H9 (cell line): Measurements from ENCODE around the gene GALNT2. TPM values are rescaled to one million over a fixed set of nuclear protein-coding genes. Genes with fewer than 3 reads are reported as not detected.

Experiments
- DNase-seq: peaks from one replicate; pipeline ENCODE4 v3.0.0-alpha.2; 2017
- H2AFZ ChIP-seq: one replicate; pipeline ENCODE4 v1.6.1; 2013; ENCODE audit warnings: mild to moderate bottlenecking, low read length, control low read depth, moderate library complexity
- H2AK5ac ChIP-seq: 2 replicates; pipeline ENCODE4 v1.6.1; 2013; ENCODE audit warnings: low read length, control low read depth, mixed read lengths; ENCODE audit not compliant: insufficient read length
- H2BK120ac ChIP-seq: one replicate; pipeline ENCODE4 v1.6.1; 2013; ENCODE audit warnings: low read depth, mild to moderate bottlenecking, low read length, control low read depth, inconsistent platforms; ENCODE audit not compliant: poor library complexity, severe bottlenecking
- H2BK12ac ChIP-seq: 2 replicates; pipeline ENCODE4 v1.6.1; 2013; ENCODE audit warnings: low read length, control low read depth, mixed read lengths, low read depth; ENCODE audit not compliant: insufficient read length
- H2BK15ac ChIP-seq: 2 replicates; pipeline ENCODE4 v1.6.1; 2013; ENCODE audit warnings: low read depth, low read length, control low read depth
- H2BK20ac ChIP-seq: one replicate; pipeline ENCODE4 v1.6.1; 2013; ENCODE audit warnings: low read depth, mild to moderate bottlenecking, low read length, control low read depth, inconsistent platforms; ENCODE audit not compliant: poor library complexity, severe bottlenecking
- H2BK5ac ChIP-seq: 2 replicates; pipeline ENCODE4 v1.6.1; 2013; ENCODE audit warnings: low read length, control low read depth, mixed read lengths; ENCODE audit not compliant: insufficient read length
- H3K14ac ChIP-seq: 2 replicates; pipeline ENCODE4 v1.6.1; 2013; ENCODE audit warnings: low read length, control low read depth; ENCODE audit not compliant: insufficient read depth
- H3K18ac ChIP-seq: 2 replicates; pipeline ENCODE4 v1.6.1; 2013; ENCODE audit warnings: low read depth, mild to moderate bottlenecking, mixed read lengths, low read length, control low read depth; ENCODE audit not compliant: insufficient read length
- H3K23ac ChIP-seq: 2 replicates; pipeline ENCODE4 v1.6.1; 2013; ENCODE audit warnings: low read length, control low read depth, mixed read lengths, low read depth; ENCODE audit not compliant: insufficient read length
- H3K23me2 ChIP-seq: 2 replicates; pipeline ENCODE4 v1.6.1; 2013; ENCODE audit warnings: low read depth, mild to moderate bottlenecking, mixed read lengths, low read length, control low read depth; ENCODE audit not compliant: insufficient read length, poor library complexity, severe bottlenecking
- H3K27ac ChIP-seq: 2 replicates; pipeline ENCODE4 v1.5.1; 2013; ENCODE audit warnings: low read length, control low read depth, mixed read lengths, low read depth; ENCODE audit not compliant: insufficient read length
- H3K27me3 ChIP-seq: 2 replicates; pipeline ENCODE4 v1.6.1; 2013; ENCODE audit warnings: low read length, control low read depth, inconsistent platforms; ENCODE audit not compliant: insufficient read depth
- H3K4ac ChIP-seq: 2 replicates; pipeline ENCODE4 v1.6.1; 2013; ENCODE audit warnings: low read depth, mild to moderate bottlenecking, control low read depth, inconsistent platforms, low read length, moderate library complexity
- H3K4me1 ChIP-seq: 2 replicates; pipeline ENCODE4 v1.6.1; 2013; ENCODE audit warnings: low read length, control low read depth, inconsistent platforms; ENCODE audit not compliant: insufficient read depth
- H3K4me2 ChIP-seq: 2 replicates; pipeline ENCODE4 v1.6.1; 2013; ENCODE audit warnings: low read length, control low read depth, mixed read lengths; ENCODE audit not compliant: insufficient read length, insufficient read depth
- H3K56ac ChIP-seq: 2 replicates; pipeline ENCODE4 v1.6.1; 2013; ENCODE audit warnings: low read depth, mild to moderate bottlenecking, mixed read lengths, low read length, control low read depth; ENCODE audit not compliant: insufficient read length
- H3K79me1 ChIP-seq: 2 replicates; pipeline ENCODE4 v1.6.1; 2013; ENCODE audit warnings: low read depth, mild to moderate bottlenecking, moderate library complexity, low read length, control low read depth, inconsistent platforms; ENCODE audit not compliant: insufficient read depth, poor library complexity, severe bottlenecking
- H3K79me2 ChIP-seq: 2 replicates; pipeline ENCODE4 v1.6.1; 2013; ENCODE audit warnings: low read length, control low read depth, inconsistent platforms; ENCODE audit not compliant: insufficient read depth
- H3K9ac ChIP-seq: 2 replicates; pipeline ENCODE4 v1.6.1; 2013; ENCODE audit warnings: low read length, control low read depth, mixed read lengths; ENCODE audit not compliant: insufficient read length; ENCODE audit errors: extremely low read depth
- H3K9me3 ChIP-seq: one replicate; pipeline ENCODE4 v1.6.1; 2013; ENCODE audit warnings: low read depth, low read length, inconsistent platforms; ENCODE audit not compliant: control insufficient read depth
- H3T11ph ChIP-seq: one replicate; pipeline ENCODE4 v1.6.1; 2013; ENCODE audit warnings: mild to moderate bottlenecking, low read length, control low read depth, inconsistent platforms
- H4K20me1 ChIP-seq: one replicate; pipeline ENCODE4 v1.6.1; 2013; ENCODE audit not compliant: control insufficient read depth, insufficient read length, insufficient read depth
- H4K5ac ChIP-seq: 2 replicates; pipeline ENCODE4 v1.6.1; 2013; ENCODE audit warnings: low read depth, mild to moderate bottlenecking, mixed read lengths, low read length, control low read depth; ENCODE audit not compliant: insufficient read length
- H4K8ac ChIP-seq: replicated peaks from 2 replicates; pipeline ENCODE4 v1.6.1; 2013; ENCODE audit warnings: low read length, control low read depth, mixed read lengths, low read depth; ENCODE audit not compliant: insufficient read length
- H4K91ac ChIP-seq: 2 replicates; pipeline ENCODE4 v1.6.1; 2013; ENCODE audit warnings: low read depth, mild to moderate bottlenecking, moderate library complexity, mixed read lengths, low read length, control low read depth; ENCODE audit not compliant: insufficient read length
- H3K27ac Mint-ChIP-seq, 3 experiments: 2 replicates in 2 of 3; 3 replicates in 1 of 3; pipeline ENCODE4 v1.8.0; 2020 to 2021; ENCODE audit warnings: mixed read lengths in 3 of 3, mild to moderate bottlenecking in 1 of 3, moderate library complexity in 1 of 3
- H3K27me3 Mint-ChIP-seq: 2 replicates; pipeline ENCODE4 v1.8.0; 2021; ENCODE audit warnings: low read depth, mild to moderate bottlenecking, moderate library complexity, mixed read lengths
- H3K36me3 Mint-ChIP-seq, 3 experiments: 2 replicates in 2 of 3; 3 replicates in 1 of 3; pipeline ENCODE4 v1.8.0; 2020 to 2021; ENCODE audit warnings: low read depth in 3 of 3, mixed read lengths in 3 of 3; ENCODE audit not compliant: insufficient read depth in 1 of 3
- H3K4me1 Mint-ChIP-seq, 2 experiments: 2 replicates each; pipeline ENCODE4 v1.8.0; 2020; ENCODE audit warnings: mixed read lengths in 2 of 2
- H3K4me3 Mint-ChIP-seq, 2 experiments: 2 replicates in 1 of 2; 3 replicates in 1 of 2; pipeline ENCODE4 v1.8.0; 2020 to 2021; ENCODE audit warnings: mild to moderate bottlenecking in 2 of 2, mixed read lengths in 2 of 2, moderate library complexity in 1 of 2
- H3K9me3 Mint-ChIP-seq, 2 experiments: 2 replicates in 1 of 2; 3 replicates in 1 of 2; pipeline ENCODE4 v1.8.0; 2020; ENCODE audit warnings: mild to moderate bottlenecking in 2 of 2, mixed read lengths in 2 of 2, moderate library complexity in 1 of 2
- CTCF ChIP-seq: fragments of 200-600 bp; sonication (generic); conservative IDR thresholded peaks from 3 replicates; pipeline ENCODE4 v1.8.0; 2021; ENCODE audit warnings: antibody characterized with exemption, mild to moderate bottlenecking
- WGBS: extraction: QIAGEN DNeasy Blood & Tissue Kit; methylation state at CpG from one replicate; pipeline ENCODE4 v1.1.7; 2013; ENCODE audit warnings: missing lambda C conversion rate, low lambda C conversion rate, mixed read lengths; ENCODE audit not compliant: insufficient read length; ENCODE audit errors: extremely low coverage; 5-methylcytosine and 5-hydroxymethylcytosine counted together
- total RNA-seq: library from RNA; stranded (reverse); gene quantifications from 2 replicates; pipeline ENCODE4 v1.2.1, GENCODE V29; 2021

The GALNT2 gene
- total RNA-seq, 1 experiment from 2014 or later = 57.6 TPM

GRCh38 chr1:230267338-230268065, 200.5 kb downstream of the GALNT2 start:
- Histone ChIP-seq H4K8ac (no peak overlapping the region), H3K23ac (no peak overlapping the region), H3K4me1 (no peaks in the 10 kb centered on the region), H3K4me2 (no peak overlapping the region), H2BK5ac (no peak overlapping the region), H4K91ac (no peak overlapping the region), H3K9me3 (no peaks in the 10 kb centered on the region), H3K27ac (no peak overlapping the region), H3K27me3 (no peaks in the 10 kb centered on the region), H4K20me1 (no peaks in the 10 kb centered on the region), H3K4ac (no peak overlapping the region), H2BK15ac (no peak overlapping the region), H3K79me2 (no peaks in the 10 kb centered on the region), H2BK120ac (no peak overlapping the region), H3K14ac (no peak overlapping the region), H3K9ac (no peak overlapping the region), H2AK5ac (no peak overlapping the region), H4K5ac (no peak overlapping the region), H3K56ac (no peak overlapping the region), H3K79me1 (no peaks in the 10 kb centered on the region), H2BK12ac (no peak overlapping the region), H3K23me2 (no peaks in the 10 kb centered on the region), H3K18ac (no peak overlapping the region), H2BK20ac (no peak overlapping the region), H3T11ph (no peak overlapping the region), H2AFZ (no peak overlapping the region)
- H3K4me1 Mint-ChIP-seq = peaks cover 2% of the 10 kb centered on the region in 2 experiments; a peak in 2 of 4 replicates
- TF ChIP-seq CTCF = no peak
- H3K27ac Mint-ChIP-seq = peak overlapping the region; percentile 10 to 27 (median 17); a peak in 3 of 7 replicates
- no CpG with 5 or more reads among the region's 17 CpGs for WGBS
- no peaks in the 10 kb centered on the region; the same call in 1 of the 2 replicates for H3K27me3 Mint-ChIP-seq
- H3K4me3 Mint-ChIP-seq = no peak overlapping the region
- no peaks in the 10 kb centered on the region for H3K9me3 Mint-ChIP-seq
- DNase-seq = no peak
- H3K36me3 Mint-ChIP-seq = peaks cover 12 to 28% (median 26%) of the 10 kb centered on the region in 3 experiments
